Measurements from ENCODE around the gene PRUNE1.

- TF ChIP-seq POLR2AphosphoS5 (IDR thresholded peaks at IDR 0.05), result no peak
- TF ChIP-seq CTCF (IDR thresholded peaks at IDR 0.05; ENCODE audit: poor library complexity, severe bottlenecking), result no peak
- no peak for TF ChIP-seq RAD21 (conservative IDR thresholded peaks at IDR 0.05)
- no peak for TF ChIP-seq MXI1 (conservative IDR thresholded peaks at IDR 0.05; ENCODE audit: poor library complexity, severe bottlenecking)
- TF ChIP-seq SMC3 (conservative IDR thresholded peaks at IDR 0.05; ENCODE audit: poor library complexity), result no peak
- no peak for TF ChIP-seq EP300 (conservative IDR thresholded peaks at IDR 0.05; ENCODE audit: poor library complexity, severe bottlenecking)
- no peak for TF ChIP-seq REST (IDR thresholded peaks at IDR 0.05; ENCODE audit: borderline replicate concordance)
- no peak for TF ChIP-seq EZH2 (IDR thresholded peaks at IDR 0.05; ENCODE audit: borderline replicate concordance, insufficient read depth, low read length, poor library complexity, severe bottlenecking)
- no peak for TF ChIP-seq TAF1 (IDR thresholded peaks at IDR 0.05; ENCODE audit: low read depth)
Observed at GRCh38 chr1:151010346-151010726, 2.1 kb downstream of the PRUNE1 start.

Data from neural cell (in vitro differentiated cells).